CD4-positive, alpha-beta T cell treated with Interleukin-15 for 1 hour (primary cell): ENCODE data around the gene JARID2.
"Not testable (repeated sequence)": the region's sequence is repeated elsewhere in the genome, so short reads cannot be mapped to it uniquely, and the experiment has no call there.

Experiments
- DNase-seq: peaks from one replicate; pipeline ENCODE4 v3.0.0-alpha.2; 2020

The JARID2 gene

GRCh38 chr6:15316754-15317153 is 70.9 kb downstream of the JARID2 start:
- no peak for DNase-seq

- no peak for DNase-seq
Observed at GRCh38 chr6:15317251-15317650, 71.4 kb downstream of the JARID2 start.

GRCh38 chr6:15317934-15318902 is 72.3 kb downstream of the JARID2 start:
- DNase-seq, result no peak

GRCh38 chr6:15319677-15320076 is 73.8 kb downstream of the JARID2 start:
- no peak for DNase-seq

- no peak for DNase-seq
Observed at GRCh38 chr6:15320693-15321092, 74.8 kb downstream of the JARID2 start.

GRCh38 chr6:15322184-15322583 is 76.3 kb downstream of the JARID2 start:
- DNase-seq, result no peak

GRCh38 chr6:15322781-15323536 is 77.1 kb downstream of the JARID2 start:
- DNase-seq, result no peak

GRCh38 chr6:15323611-15324010 is 77.7 kb downstream of the JARID2 start:
- DNase-seq, result not testable (repeated sequence)

GRCh38 chr6:15324427-15324985 is 78.6 kb downstream of the JARID2 start:
- no peak for DNase-seq

GRCh38 chr6:15325540-15325955 is 79.7 kb downstream of the JARID2 start:
- DNase-seq, result no peak

GRCh38 chr6:15326067-15326614 is 80.3 kb downstream of the JARID2 start:
- DNase-seq, result peak; percentile 26

- peak; percentile 43 for DNase-seq
Observed at GRCh38 chr6:15327271-15327670, 81.4 kb downstream of the JARID2 start.

- DNase-seq, result no peak
Observed at GRCh38 chr6:15329197-15329671, 83.4 kb downstream of the JARID2 start.

- no peak for DNase-seq
Observed at GRCh38 chr6:15330174-15330944, 84.5 kb downstream of the JARID2 start.

GRCh38 chr6:15331143-15331542 is 85.3 kb downstream of the JARID2 start:
- DNase-seq, result no peak

- no peak for DNase-seq
Observed at GRCh38 chr6:15331629-15332251, 85.9 kb downstream of the JARID2 start.

GRCh38 chr6:15332446-15332845 is 86.6 kb downstream of the JARID2 start:
- no peak for DNase-seq

GRCh38 chr6:15335385-15335784 is 89.5 kb downstream of the JARID2 start:
- no peak for DNase-seq

GRCh38 chr6:15335916-15336315 is 90.0 kb downstream of the JARID2 start:
- no peak for DNase-seq

- no peak for DNase-seq
Observed at GRCh38 chr6:15336900-15337560, 91.2 kb downstream of the JARID2 start.

- no peak for DNase-seq
Observed at GRCh38 chr6:15337582-15337981, 91.7 kb downstream of the JARID2 start.
